Activated CD8-positive, alpha-beta memory T cell treated with anti-CD3 and anti-CD28 coated beads for 1 hour (primary cell): ENCODE results near the gene USP36.

Experiments used
- DNase-seq, 2 donors: peaks; one replicate each; pipeline ENCODE4 v3.0.0-alpha.2; 2020; ENCODE audit warnings: low read depth in 1 of 2; ENCODE audit errors: extremely low read depth in 1 of 2

USP36 gene

GRCh38 chr17:78818152-78818846, 22.3 kb downstream of the USP36 start:
- no peak for DNase-seq

DNA sequence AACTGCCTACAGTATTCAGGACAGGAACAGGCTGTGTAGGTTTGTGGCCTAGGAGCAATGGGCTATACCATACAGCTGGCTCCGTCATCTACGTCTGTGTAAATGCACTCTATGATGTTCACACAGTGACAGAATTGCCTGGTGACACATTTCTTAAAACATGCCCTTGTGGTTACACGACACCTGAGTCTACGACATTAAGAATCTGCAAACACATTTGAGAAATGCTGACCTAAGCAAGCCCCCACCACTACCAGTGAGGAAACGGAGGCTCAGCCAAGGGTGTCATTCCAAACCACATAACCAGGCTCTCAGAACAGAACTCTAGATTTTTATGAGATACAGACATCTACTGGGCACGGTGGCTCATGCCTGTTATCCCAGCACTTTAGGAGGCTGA, 23.5 kb downstream of the USP36 start:
- DNase-seq: peak; percentile 25 to 58

- no peak for DNase-seq
Measured at GRCh38 chr17:78815696-78816095, 24.9 kb downstream of the USP36 start.

GRCh38 chr17:78812855-78813254, 27.8 kb downstream of the USP36 start:
- no peak for DNase-seq

- DNase-seq: no peak
Measured at GRCh38 chr17:78808163-78808562, 32.5 kb downstream of the USP36 start.

DNA sequence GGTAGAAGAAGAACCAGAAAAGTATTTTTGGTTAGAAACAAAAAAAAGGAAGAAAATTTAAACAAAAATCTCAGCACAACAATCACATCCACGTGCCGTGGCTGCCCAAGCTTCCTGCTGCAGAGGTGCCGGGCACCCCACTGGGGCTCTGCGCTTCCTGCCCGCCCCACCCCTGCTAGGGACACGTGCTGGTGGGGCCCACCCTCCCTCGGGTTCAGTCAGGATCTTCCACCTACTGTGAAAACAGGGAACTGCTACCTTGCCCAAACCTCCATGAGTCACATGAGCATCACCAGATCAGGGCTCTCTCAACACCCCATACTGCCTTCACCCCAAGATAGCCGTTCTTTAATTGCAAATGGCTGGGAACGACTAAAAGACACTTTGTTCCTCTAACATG, 34.2 kb downstream of the USP36 start:
- DNase-seq: peak in 1 of 2 donors; percentile 57

DNA sequence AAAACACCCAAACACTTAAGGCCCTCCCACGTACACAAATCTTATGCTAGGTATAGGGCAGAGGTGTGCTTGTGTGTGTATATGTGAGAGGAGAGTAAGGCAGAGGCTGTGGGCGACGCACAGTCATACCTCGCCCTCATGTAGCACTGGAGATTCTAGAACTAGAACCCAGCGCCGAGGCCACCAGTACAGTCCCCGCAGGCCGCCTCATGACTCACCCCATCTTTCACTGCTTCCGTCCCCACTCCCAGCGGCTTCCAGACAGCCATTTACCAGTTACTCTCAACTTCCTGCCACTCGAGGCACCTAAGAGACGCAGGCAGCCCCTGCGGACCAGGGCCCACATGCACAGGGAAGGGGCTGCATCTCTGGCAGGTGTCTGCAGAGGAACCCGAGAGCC, 35.3 kb downstream of the USP36 start:
- peak in 1 of 2 donors; percentile 39 for DNase-seq

DNA sequence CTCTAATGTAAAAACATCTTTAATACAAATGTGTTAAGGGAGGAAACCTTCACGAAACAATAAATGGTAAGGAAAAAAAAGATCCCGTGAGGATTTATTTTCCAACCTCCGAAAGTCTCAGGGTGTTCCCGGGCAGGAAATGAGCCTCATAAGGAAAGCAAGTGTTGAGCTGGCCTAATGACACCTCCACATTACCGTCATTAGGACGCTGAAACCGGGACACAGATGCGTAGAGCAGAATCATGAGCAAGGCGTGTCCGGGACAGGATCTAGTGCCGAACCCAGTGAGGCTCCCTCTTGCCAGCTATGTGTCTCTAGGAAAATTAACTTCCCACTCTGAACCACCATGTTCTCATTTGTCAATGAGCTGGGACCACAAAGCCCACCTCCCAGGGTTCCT, 35.8 kb downstream of the USP36 start:
- DNase-seq: no peak

DNA sequence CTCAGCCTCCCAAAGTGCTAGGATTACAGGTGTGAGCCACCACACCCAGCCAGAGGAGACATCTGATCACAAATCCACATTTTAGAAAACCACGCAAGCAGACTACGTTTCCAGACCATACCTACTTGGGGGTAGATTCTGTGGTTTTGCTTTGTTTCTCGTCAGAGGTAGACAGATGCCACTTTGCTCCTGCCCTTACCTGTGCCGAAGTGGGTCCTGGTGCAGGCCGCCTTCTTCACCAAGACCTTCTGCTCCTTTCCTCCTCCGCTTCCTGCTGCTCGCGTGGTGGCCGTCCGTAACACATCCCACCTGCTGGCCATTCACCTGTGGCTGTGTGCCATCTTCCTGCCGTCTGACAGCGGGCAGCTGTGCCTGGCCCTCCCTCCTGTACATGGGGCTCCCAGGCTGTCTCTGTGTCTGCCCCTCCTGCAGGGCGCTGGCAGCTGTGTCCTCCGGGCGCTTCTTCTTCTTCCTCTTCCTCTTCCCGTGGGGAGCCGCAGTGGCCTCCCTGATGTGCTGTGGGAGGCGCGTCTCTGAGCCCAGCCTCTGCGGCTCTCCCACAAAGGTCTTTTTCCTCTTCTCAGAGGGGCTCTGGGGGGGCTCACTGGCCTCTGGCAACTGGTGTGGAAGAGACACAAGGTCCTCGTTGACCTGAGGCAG, 37.3 kb downstream of the USP36 start:
- no peak for DNase-seq

DNA sequence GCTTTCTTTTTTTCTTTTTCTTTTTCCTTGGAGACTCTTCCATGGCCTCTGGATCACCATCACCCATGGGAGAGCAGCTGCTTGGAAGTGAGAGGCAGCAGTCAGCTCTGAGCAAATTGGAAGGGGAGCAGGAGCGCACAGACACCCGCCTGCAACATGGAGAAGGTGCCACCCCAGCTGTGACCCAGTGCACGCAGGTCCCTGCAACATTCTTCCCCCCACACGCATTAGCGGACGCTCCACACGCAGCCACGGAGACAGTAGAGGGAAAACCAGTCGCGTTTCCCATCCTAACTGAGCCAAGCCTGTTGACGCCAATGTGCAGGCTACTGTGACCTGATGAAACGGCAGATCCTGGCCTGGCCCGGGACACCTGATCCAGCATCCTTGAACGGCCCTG, 38.2 kb downstream of the USP36 start:
- DNase-seq: no peak

DNA sequence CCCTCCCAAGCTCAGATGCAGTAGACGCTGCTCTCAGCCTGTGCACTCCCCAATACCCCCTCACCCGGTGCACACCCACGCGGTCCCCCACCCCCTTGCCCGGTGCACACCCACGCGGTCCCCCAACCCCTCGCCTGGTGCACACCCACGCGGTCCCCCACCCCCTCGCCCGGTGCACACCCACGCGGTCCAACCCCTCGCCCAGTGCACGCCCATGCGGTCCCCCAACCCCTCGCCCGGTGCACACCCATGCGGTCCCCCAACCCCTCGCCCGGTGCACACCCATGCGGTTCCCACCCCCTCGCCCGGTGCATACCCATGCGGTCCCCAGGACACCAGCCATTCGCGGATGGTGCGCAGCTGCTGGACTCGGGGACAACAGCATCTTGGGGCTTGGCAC, 38.6 kb downstream of the USP36 start:
- DNase-seq: no peak

GRCh38 chr17:78800132-78800931, 40.3 kb downstream of the USP36 start:
- DNase-seq: no peak

DNA sequence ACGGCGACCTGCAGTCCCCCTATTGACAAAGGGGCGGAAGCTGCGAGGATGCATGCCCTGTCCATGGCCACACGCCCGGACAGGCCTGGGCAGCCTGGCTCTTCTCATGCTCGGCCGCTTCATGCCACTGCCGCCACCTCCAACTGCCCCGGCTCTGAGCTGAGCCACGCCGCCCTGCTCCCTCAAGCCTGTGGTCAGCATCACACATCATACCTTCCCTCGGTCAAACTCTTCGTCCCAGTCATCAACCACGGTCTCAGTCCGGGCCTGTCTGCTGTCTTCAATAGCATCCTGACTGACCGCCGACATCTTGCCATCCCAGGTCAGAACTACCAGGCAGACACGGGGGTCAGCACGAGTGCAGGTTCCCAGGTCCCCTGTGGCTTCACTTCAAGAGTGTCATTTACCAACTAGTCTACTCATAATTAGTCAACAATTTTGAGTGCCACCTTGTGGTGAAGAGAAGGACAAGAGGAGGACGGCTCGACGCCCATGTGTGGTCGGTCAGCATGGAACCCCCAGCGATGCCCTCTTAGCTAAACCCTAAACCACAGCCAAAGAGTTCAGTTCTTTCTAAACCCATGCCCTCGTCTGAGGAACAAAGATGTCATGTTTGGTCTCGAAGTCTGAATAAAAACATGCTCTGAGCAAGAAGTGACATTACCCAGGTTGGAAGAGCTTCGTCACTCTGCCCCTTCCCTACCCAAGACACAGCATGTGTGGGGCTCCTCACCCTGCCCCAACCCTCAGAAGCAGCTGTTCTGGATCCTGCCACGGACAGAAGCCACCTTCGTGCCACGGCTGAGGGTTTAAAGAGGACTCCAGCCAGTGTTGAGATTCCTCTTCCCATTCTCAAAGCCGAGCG, 41.7 kb downstream of the USP36 start:
- no peak for DNase-seq

DNA sequence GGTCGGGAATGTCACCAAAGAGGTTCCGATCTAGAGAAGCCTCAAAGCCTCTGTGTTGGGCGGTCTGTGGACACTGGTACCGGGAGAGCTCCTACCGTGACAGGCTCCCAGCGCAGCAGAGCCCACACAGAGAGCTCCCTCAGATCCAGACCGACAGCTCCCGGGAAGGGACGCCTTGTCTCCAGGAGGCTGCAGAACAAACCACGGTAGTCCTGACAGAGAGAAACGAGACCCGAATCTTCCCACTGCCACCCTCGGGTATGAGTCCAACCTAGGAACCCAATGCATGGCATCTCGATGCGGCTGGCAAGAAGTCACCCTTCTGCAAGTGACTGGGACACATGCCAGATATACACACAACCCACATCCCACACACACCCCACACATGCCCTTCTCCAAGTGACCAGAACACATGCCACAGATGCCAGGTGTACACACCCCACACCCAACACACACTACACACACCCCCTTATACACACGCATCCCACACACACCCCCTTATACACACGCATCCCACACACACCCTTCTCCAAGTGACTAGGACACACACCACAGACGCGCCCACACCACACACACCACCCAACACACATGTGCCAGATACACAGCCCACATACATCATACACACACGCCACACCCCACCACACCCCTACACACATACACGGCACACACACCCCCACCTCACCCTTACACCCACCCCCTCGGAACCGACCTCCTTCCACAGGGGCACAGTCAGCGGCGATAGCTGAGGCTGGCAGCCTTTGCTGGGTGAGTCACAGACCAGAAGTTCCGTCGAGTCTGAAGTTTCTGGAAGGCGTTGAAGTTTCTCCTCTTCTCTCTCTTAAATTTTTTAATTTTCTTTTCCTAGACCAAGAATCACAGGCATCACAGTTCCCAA, 42.7 kb downstream of the USP36 start:
- DNase-seq: no peak

- DNase-seq: no peak
Measured at GRCh38 chr17:78797213-78797612, 43.4 kb downstream of the USP36 start.

GRCh38 chr17:78796517-78796900, 44.1 kb downstream of the USP36 start:
- no peak for DNase-seq

DNA sequence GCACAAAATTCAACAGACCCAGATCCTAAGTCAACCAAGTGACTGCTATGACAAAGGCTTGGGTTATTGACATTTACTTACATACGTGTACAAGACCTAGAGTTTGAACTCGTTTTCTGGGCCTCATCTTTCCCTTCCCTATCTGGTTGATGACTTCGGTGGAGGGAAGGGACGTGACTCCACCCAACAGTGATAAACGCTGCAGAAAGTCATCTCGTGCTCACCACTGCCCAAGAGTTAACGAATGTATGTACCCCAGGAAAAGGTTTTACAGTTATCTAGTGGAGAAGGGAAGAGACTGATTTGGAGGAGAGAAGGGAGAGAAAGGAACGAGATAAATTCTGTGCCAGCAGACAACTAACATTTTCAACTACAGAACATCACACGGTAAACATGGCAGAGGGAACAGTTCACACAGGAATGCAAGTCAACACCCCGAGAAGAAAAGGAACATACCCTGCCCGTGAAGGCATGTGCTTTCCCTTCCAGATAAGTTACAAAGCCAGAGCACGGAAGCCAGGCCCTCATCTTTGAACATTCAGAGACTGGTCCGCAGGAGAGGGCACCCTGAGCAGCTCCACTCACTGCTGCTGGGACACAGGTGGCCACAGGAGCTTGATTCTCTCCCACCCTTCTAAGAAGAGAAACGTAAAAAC, 44.6 kb downstream of the USP36 start:
- no peak for DNase-seq

- DNase-seq: no peak
Measured at GRCh38 chr17:78794864-78795640, 45.6 kb downstream of the USP36 start.

DNA sequence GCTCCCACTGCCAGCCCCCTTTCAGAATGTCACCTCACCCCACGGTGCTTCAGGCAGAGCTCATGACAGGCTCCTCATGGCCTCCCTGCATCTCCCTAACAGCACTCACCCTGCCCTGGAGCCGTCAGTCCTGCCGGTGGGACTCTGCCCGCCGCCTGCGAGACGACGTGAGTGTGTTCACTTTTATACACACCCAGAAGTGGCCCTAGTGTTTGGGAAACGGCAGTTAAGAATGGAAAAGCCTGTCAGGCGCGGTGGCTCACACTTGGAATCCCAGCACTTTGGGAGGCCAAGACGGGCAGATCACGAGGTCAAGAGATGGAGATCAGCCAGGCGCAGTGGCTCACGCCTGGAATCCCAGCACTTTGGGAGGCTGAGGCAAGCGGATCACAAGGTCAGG, 46.2 kb downstream of the USP36 start:
- no peak for DNase-seq
